GM19328 (cell line): ENCODE results near the gene DHFR.
"Not testable (repeated sequence)": the region's sequence is repeated elsewhere in the genome, so short reads cannot be mapped to it uniquely, and the experiment has no call there.

ENCODE experiments used
- ATAC-seq: cut with Tn5 transposase; IDR thresholded peaks from one replicate; pipeline ENCODE4 v1.9.1; 2021; ENCODE audit warnings: mild to moderate bottlenecking, moderate library complexity; ENCODE audit not compliant: unreplicated experiment

DHFR gene

GRCh38 chr5:80654391-80655230 is at the start of gene DHFR, which contains the start of gene MSH3:
Gene DHFR (minus strand): TSS chr5:80654983. CDS start chr5:80654489, 494 bp downstream.
Gene MSH3 (plus strand): TSS chr5:80654652. CDS start chr5:80654728, 76 bp downstream.
- peak; percentile 28 for ATAC-seq

- ATAC-seq: no peak
These were observed 49.4 kb upstream of the DHFR start for GRCh38 chr5:80704221-80704620.

- no peak for ATAC-seq
These were observed 49.0 kb upstream of the DHFR start for GRCh38 chr5:80703747-80704146.

- no peak for ATAC-seq
These were observed 48.5 kb upstream of the DHFR start for GRCh38 chr5:80703291-80703690.

GRCh38 chr5:80701597-80701996 is 46.8 kb upstream of the DHFR start:
- no peak for ATAC-seq

- ATAC-seq: no peak
These were observed 43.6 kb upstream of the DHFR start for GRCh38 chr5:80698369-80698768.

GRCh38 chr5:80697100-80697499 is 42.3 kb upstream of the DHFR start:
- no peak for ATAC-seq

GRCh38 chr5:80696450-80696849 is 41.7 kb upstream of the DHFR start:
- ATAC-seq: no peak

GRCh38 chr5:80695666-80696065 is 40.9 kb upstream of the DHFR start:
- no peak for ATAC-seq

- ATAC-seq: no peak
These were observed 34.8 kb upstream of the DHFR start for GRCh38 chr5:80689627-80690026.

GRCh38 chr5:80688648-80689420 is 34.1 kb upstream of the DHFR start:
- no peak for ATAC-seq

- ATAC-seq: no peak
These were observed 32.0 kb upstream of the DHFR start for GRCh38 chr5:80686757-80687156.

- no peak for ATAC-seq
These were observed 21.9 kb upstream of the DHFR start for GRCh38 chr5:80676706-80677105.

GRCh38 chr5:80672140-80672736 is 17.5 kb upstream of the DHFR start:
- ATAC-seq: no peak

- ATAC-seq: peak; percentile 61
These were observed 13.5 kb upstream of the DHFR start for GRCh38 chr5:80668016-80668969.

- ATAC-seq: no peak
These were observed 12.6 kb upstream of the DHFR start for GRCh38 chr5:80667384-80667783.

- no peak for ATAC-seq
These were observed 10.3 kb upstream of the DHFR start for GRCh38 chr5:80665057-80665456.

- ATAC-seq: no peak
These were observed 7.3 kb upstream of the DHFR start for GRCh38 chr5:80662108-80662507.

- ATAC-seq: not testable (repeated sequence)
These were observed 5.9 kb upstream of the DHFR start for GRCh38 chr5:80660661-80661060.

- ATAC-seq: no peak
These were observed 4.3 kb upstream of the DHFR start for GRCh38 chr5:80659106-80659505.
